ENCODE data around the gene TAF11L12. TPM values are rescaled to one million over a fixed set of nuclear protein-coding genes. Genes with fewer than 3 reads are reported as not detected.
"Not testable (repeated sequence)": the region's sequence is repeated elsewhere in the genome, so short reads cannot be mapped to it uniquely, and the experiment has no call there.

The TAF11L12 gene
- polyA plus RNA-seq, 1 donor from 2014 or later, result not detected

GRCh38 chr5:17620627-17621026, 10.4 kb downstream of the TAF11L12 start:
- Histone ChIP-seq H3K36me3 (ENCODE audit: insufficient read depth, low read length) (no peaks in the 10 kb centered on the region), H3K9ac (ENCODE audit: low read length) (no peak overlapping the region), H3K9me3 (ENCODE audit: low read length) (no peaks in the 10 kb centered on the region), H3K4me2 (ENCODE audit: low read length) (no peak overlapping the region), H3K79me2 (replicated peaks; ENCODE audit: insufficient read depth, low read length) (no peaks in the 10 kb centered on the region), H3K27me3 (ENCODE audit: insufficient read depth, low read depth, low read length) (no peaks in the 10 kb centered on the region), H3K4me3 (ENCODE audit: low read length) (no peak overlapping the region), H3K9me2 (ENCODE audit: insufficient read depth, low read length) (no peaks in the 10 kb centered on the region), H3K27ac (ENCODE audit: low read length) (no peak overlapping the region), H4K20me1 (ENCODE audit: insufficient read depth) (no peaks in the 10 kb centered on the region), H2AFZ (ENCODE audit: low read depth, low read length) (no peak overlapping the region), H3F3A (ENCODE audit: insufficient read depth, low read length, poor library complexity, severe bottlenecking) (no peaks in the 10 kb centered on the region)
- TF ChIP-seq SMC3 (conservative IDR thresholded peaks at IDR 0.05; ENCODE audit: poor library complexity) (no peak), CTCF (IDR thresholded peaks at IDR 0.05; ENCODE audit: poor library complexity, severe bottlenecking) (no peak), EZH2 (IDR thresholded peaks at IDR 0.05; ENCODE audit: borderline replicate concordance, insufficient read depth, low read length, poor library complexity, severe bottlenecking) (no peak), EP300 (conservative IDR thresholded peaks at IDR 0.05; ENCODE audit: poor library complexity, severe bottlenecking) (no peak), MXI1 (conservative IDR thresholded peaks at IDR 0.05; ENCODE audit: poor library complexity, severe bottlenecking) (no peak), TAF1 (IDR thresholded peaks at IDR 0.05; ENCODE audit: low read depth) (no peak), RAD21 (conservative IDR thresholded peaks at IDR 0.05) (no peak), REST (IDR thresholded peaks at IDR 0.05; ENCODE audit: borderline replicate concordance) (no peak), POLR2AphosphoS5 (IDR thresholded peaks at IDR 0.05) (no peak)

GRCh38 chr5:17625686-17626085, 15.5 kb downstream of the TAF11L12 start:
- H3K9me2 ChIP-seq (ENCODE audit: insufficient read depth, low read length), result no peaks in the 10 kb centered on the region
- no peak overlapping the region for H2AFZ ChIP-seq (ENCODE audit: low read depth, low read length)
- no peaks in the 10 kb centered on the region for H3K79me2 ChIP-seq (replicated peaks; ENCODE audit: insufficient read depth, low read length)
- TF ChIP-seq REST (IDR thresholded peaks at IDR 0.05; ENCODE audit: borderline replicate concordance) (no peak), RAD21 (conservative IDR thresholded peaks at IDR 0.05) (no peak), POLR2AphosphoS5 (IDR thresholded peaks at IDR 0.05) (no peak), EZH2 (IDR thresholded peaks at IDR 0.05; ENCODE audit: borderline replicate concordance, insufficient read depth, low read length, poor library complexity, severe bottlenecking) (no peak), MXI1 (conservative IDR thresholded peaks at IDR 0.05; ENCODE audit: poor library complexity, severe bottlenecking) (no peak), CTCF (IDR thresholded peaks at IDR 0.05; ENCODE audit: poor library complexity, severe bottlenecking) (no peak), TAF1 (IDR thresholded peaks at IDR 0.05; ENCODE audit: low read depth) (no peak), EP300 (conservative IDR thresholded peaks at IDR 0.05; ENCODE audit: poor library complexity, severe bottlenecking) (no peak), SMC3 (conservative IDR thresholded peaks at IDR 0.05; ENCODE audit: poor library complexity) (no peak)
- H4K20me1 ChIP-seq (ENCODE audit: insufficient read depth), result no peaks in the 10 kb centered on the region
- H3K9ac ChIP-seq (ENCODE audit: low read length), result no peak overlapping the region
- no peak overlapping the region for H3K27ac ChIP-seq (ENCODE audit: low read length)
- H3K9me3 ChIP-seq (ENCODE audit: low read length), result no peaks in the 10 kb centered on the region
- no peaks in the 10 kb centered on the region for H3F3A ChIP-seq (ENCODE audit: insufficient read depth, low read length, poor library complexity, severe bottlenecking)
- H3K36me3 ChIP-seq (ENCODE audit: insufficient read depth, low read length), result no peaks in the 10 kb centered on the region
- no peak overlapping the region for H3K4me2 ChIP-seq (ENCODE audit: low read length)
- H3K27me3 ChIP-seq (ENCODE audit: insufficient read depth, low read depth, low read length), result no peaks in the 10 kb centered on the region
- H3K4me3 ChIP-seq (ENCODE audit: low read length), result no peak overlapping the region

- H3F3A ChIP-seq (ENCODE audit: insufficient read depth, low read length, poor library complexity, severe bottlenecking); H3K4me2 ChIP-seq (ENCODE audit: low read length); H3K9ac ChIP-seq (ENCODE audit: low read length); H3K27me3 ChIP-seq (ENCODE audit: insufficient read depth, low read depth, low read length); H3K9me3 ChIP-seq (ENCODE audit: low read length); H3K4me3 ChIP-seq (ENCODE audit: low read length); H4K20me1 ChIP-seq (ENCODE audit: insufficient read depth); H3K36me3 ChIP-seq (ENCODE audit: insufficient read depth, low read length); H3K9me2 ChIP-seq (ENCODE audit: insufficient read depth, low read length); H2AFZ ChIP-seq (ENCODE audit: low read depth, low read length); H3K27ac ChIP-seq (ENCODE audit: low read length); H3K79me2 ChIP-seq (replicated peaks; ENCODE audit: insufficient read depth, low read length): not testable (repeated sequence)
These were observed 21.6 kb downstream of the TAF11L12 start, which contains the start of gene TAF11L13 for GRCh38 chr5:17631788-17632187. Gene TAF11L13, plus strand, starts transcription at chr5:17632088.
